SK-N-SH treated with all-trans-retinoic acid at 6 μM for 48 hours (cell line): ENCODE data around the gene NPAS3.
A peak's percentile ranks its signal among the peaks of the same experiment; 100 is the strongest.

ENCODE experiments used
- ATAC-seq: fragments of 200-7000 bp; cut with Tn5 transposase; 3 replicates; pipeline ENCODE4 v1.9.1; 2020; ENCODE audit warnings: mild to moderate bottlenecking, moderate library complexity
- ARNTL ChIP-seq: fragments of 450-650 bp; formaldehyde crosslinking; IDR thresholded peaks from 2 replicates; pipeline ENCODE4 v1.5.0; 2020; ENCODE audit warnings: low read depth, mild to moderate bottlenecking, moderate library complexity, borderline replicate concordance
- BACH2 ChIP-seq: fragments of 250-450 bp; sonication (Bioruptor Pico); IDR thresholded peaks from 2 replicates; pipeline ENCODE4 v1.9.0; 2021; ENCODE audit warnings: mild to moderate bottlenecking, borderline replicate concordance
- CSDC2 ChIP-seq: fragments of 250-450 bp; sonication (Bioruptor Pico); IDR thresholded peaks from 2 replicates; pipeline ENCODE4 v1.5.0; 2020; ENCODE audit warnings: mild to moderate bottlenecking, moderate library complexity
- ESRRG ChIP-seq: fragments of 250-450 bp; sonication (Bioruptor Pico); IDR thresholded peaks from 2 replicates; pipeline ENCODE4 v1.6.1; 2021; ENCODE audit warnings: mild to moderate bottlenecking
- GLIS3 ChIP-seq: fragments of 250-450 bp; sonication (Bioruptor Pico); IDR thresholded peaks from 2 replicates; pipeline ENCODE4 v1.5.0; 2020; ENCODE audit warnings: mild to moderate bottlenecking, moderate library complexity
- ISL1 ChIP-seq: fragments of 250-450 bp; sonication (Bioruptor Pico); IDR thresholded peaks from 2 replicates; pipeline ENCODE4 v2.1.2; 2022; ENCODE audit warnings: mild to moderate bottlenecking, moderate library complexity
- OSR1 ChIP-seq: fragments of 250-450 bp; sonication (Bioruptor Pico); IDR thresholded peaks from 2 replicates; pipeline ENCODE4 v1.8.0; 2022; ENCODE audit warnings: moderate library complexity, mild to moderate bottlenecking, inconsistent platforms
- PPARA ChIP-seq: fragments of 250-450 bp; sonication (Bioruptor Pico); IDR thresholded peaks from 2 replicates; pipeline ENCODE4 v1.5.0; 2020; ENCODE audit warnings: mild to moderate bottlenecking, borderline replicate concordance
- RARB ChIP-seq: fragments of 250-450 bp; sonication (Bioruptor Pico); IDR thresholded peaks from 2 replicates; pipeline ENCODE4 v1.8.0; 2021; ENCODE audit warnings: mild to moderate bottlenecking, moderate library complexity
- SNAI2 ChIP-seq: fragments of 250-450 bp; sonication (Bioruptor Pico); IDR thresholded peaks from 2 replicates; pipeline ENCODE4 v1.5.0; 2020; ENCODE audit warnings: mild to moderate bottlenecking, moderate library complexity
- TCF4 ChIP-seq: fragments of 250-450 bp; sonication (Bioruptor Pico); IDR thresholded peaks from 2 replicates; pipeline ENCODE4 v1.8.0; 2021; ENCODE audit warnings: mild to moderate bottlenecking, moderate library complexity, borderline replicate concordance
- TOX ChIP-seq: fragments of 250-450 bp; sonication (Bioruptor Pico); IDR thresholded peaks from 2 replicates; pipeline ENCODE4 v1.8.0; 2021; ENCODE audit warnings: mild to moderate bottlenecking, moderate library complexity, borderline replicate concordance
- ZFP3 ChIP-seq: fragments of 250-450 bp; sonication (Bioruptor Pico); IDR thresholded peaks from 2 replicates; pipeline ENCODE4 v1.5.0; 2020; ENCODE audit warnings: mild to moderate bottlenecking, moderate library complexity
- ZFP30 ChIP-seq: fragments of 450-650 bp; formaldehyde crosslinking; IDR thresholded peaks from 2 replicates; pipeline ENCODE4 v1.5.0; 2022; ENCODE audit warnings: mild to moderate bottlenecking, moderate library complexity
- ZNF565 ChIP-seq: fragments of 450-650 bp; formaldehyde crosslinking; conservative IDR thresholded peaks from 2 replicates; pipeline ENCODE4 v1.5.0; 2020; ENCODE audit warnings: low read depth, mild to moderate bottlenecking, moderate library complexity
- ZNF70 ChIP-seq: fragments of 450-650 bp; formaldehyde crosslinking; IDR thresholded peaks from 2 replicates; pipeline ENCODE4 v1.5.0; 2020; ENCODE audit warnings: mild to moderate bottlenecking, moderate library complexity
- ZNF8 ChIP-seq: fragments of 450-650 bp; formaldehyde crosslinking; IDR thresholded peaks from 2 replicates; pipeline ENCODE4 v1.5.0; 2020; ENCODE audit warnings: mild to moderate bottlenecking, moderate library complexity
- TF ChIP-seq, protein P1 (sequence below): fragments of 250-450 bp; sonication (Bioruptor Pico); IDR thresholded peaks from 2 replicates; pipeline ENCODE4 v1.5.0; 2020; ENCODE audit warnings: mild to moderate bottlenecking, moderate library complexity
- TF ChIP-seq, protein P2 (sequence below): fragments of 250-450 bp; sonication (Bioruptor Pico); IDR thresholded peaks from 2 replicates; pipeline ENCODE4 v1.8.0; 2021; ENCODE audit warnings: low read depth, mild to moderate bottlenecking, moderate library complexity, borderline replicate concordance
- TF ChIP-seq, protein P3 (sequence below): fragments of 250-450 bp; sonication (Bioruptor Pico); IDR thresholded peaks from 2 replicates; pipeline ENCODE4 v1.5.1; 2021; ENCODE audit warnings: mild to moderate bottlenecking, moderate library complexity
- TF ChIP-seq, protein P4 (sequence below): fragments of 250-450 bp; sonication (Bioruptor Pico); IDR thresholded peaks from 2 replicates; pipeline ENCODE4 v1.8.0; 2020; ENCODE audit warnings: mild to moderate bottlenecking, moderate library complexity, borderline replicate concordance

NPAS3 gene

DNA sequence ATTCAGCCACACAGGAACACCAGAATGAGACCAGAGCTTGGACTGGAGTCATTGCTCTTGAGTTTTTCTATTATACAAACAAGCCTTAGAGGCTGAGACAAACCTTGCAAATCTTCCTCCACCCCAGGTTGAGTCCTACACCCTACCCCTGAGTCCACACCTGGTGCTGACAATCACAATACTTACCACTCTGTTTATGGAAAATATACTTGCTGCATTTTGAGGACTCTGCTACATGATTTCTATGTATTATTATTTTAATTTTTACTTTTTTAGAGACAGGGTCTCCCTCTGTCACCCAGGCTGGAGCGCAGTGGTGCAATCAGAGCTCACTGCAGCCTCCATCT lies 910.7 kb downstream of the NPAS3 start:
- TF ChIP-seq TOX (CRISPR knock-in tag) (no peak), GLIS3 (CRISPR knock-in tag) (no peak), ZFP30 (CRISPR knock-in tag) (no peak), ZNF70 (CRISPR knock-in tag) (no peak), ESRRG (no peak), ZNF8 (CRISPR knock-in tag) (no peak), ZFP3 (CRISPR knock-in tag) (no peak), PPARA (CRISPR knock-in tag) (no peak)
- TF ChIP-seq, protein P1, sequence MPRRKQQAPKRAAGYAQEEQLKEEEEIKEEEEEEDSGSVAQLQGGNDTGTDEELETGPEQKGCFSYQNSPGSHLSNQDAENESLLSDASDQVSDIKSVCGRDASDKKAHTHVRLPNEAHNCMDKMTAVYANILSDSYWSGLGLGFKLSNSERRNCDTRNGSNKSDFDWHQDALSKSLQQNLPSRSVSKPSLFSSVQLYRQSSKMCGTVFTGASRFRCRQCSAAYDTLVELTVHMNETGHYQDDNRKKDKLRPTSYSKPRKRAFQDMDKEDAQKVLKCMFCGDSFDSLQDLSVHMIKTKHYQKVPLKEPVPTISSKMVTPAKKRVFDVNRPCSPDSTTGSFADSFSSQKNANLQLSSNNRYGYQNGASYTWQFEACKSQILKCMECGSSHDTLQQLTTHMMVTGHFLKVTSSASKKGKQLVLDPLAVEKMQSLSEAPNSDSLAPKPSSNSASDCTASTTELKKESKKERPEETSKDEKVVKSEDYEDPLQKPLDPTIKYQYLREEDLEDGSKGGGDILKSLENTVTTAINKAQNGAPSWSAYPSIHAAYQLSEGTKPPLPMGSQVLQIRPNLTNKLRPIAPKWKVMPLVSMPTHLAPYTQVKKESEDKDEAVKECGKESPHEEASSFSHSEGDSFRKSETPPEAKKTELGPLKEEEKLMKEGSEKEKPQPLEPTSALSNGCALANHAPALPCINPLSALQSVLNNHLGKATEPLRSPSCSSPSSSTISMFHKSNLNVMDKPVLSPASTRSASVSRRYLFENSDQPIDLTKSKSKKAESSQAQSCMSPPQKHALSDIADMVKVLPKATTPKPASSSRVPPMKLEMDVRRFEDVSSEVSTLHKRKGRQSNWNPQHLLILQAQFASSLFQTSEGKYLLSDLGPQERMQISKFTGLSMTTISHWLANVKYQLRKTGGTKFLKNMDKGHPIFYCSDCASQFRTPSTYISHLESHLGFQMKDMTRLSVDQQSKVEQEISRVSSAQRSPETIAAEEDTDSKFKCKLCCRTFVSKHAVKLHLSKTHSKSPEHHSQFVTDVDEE (CRISPR knock-in tag) = no peak
- ATAC-seq = peak; percentile 17; the same call in 2 of the 3 replicates

DNA sequence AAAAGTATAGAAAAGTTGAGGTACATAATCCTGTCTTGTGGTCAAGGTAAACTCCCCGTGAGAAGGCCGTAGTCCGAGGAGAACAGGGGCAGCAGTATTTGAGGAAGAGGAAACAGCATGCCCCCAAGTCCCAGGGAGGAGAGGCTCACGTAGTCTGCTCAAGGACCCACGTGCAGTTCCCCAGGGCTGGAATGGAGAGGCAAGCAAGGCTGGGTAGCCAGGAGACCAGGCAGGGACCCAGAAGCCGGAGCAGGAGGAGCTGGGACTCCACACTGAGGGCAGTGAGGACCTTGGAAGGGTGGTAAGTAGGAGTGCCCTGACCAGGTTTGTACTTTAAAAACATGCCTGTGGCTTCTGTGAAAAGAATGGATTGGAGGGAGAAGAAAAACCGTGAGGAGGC lies 912.1 kb downstream of the NPAS3 start:
- TF ChIP-seq, protein P2, sequence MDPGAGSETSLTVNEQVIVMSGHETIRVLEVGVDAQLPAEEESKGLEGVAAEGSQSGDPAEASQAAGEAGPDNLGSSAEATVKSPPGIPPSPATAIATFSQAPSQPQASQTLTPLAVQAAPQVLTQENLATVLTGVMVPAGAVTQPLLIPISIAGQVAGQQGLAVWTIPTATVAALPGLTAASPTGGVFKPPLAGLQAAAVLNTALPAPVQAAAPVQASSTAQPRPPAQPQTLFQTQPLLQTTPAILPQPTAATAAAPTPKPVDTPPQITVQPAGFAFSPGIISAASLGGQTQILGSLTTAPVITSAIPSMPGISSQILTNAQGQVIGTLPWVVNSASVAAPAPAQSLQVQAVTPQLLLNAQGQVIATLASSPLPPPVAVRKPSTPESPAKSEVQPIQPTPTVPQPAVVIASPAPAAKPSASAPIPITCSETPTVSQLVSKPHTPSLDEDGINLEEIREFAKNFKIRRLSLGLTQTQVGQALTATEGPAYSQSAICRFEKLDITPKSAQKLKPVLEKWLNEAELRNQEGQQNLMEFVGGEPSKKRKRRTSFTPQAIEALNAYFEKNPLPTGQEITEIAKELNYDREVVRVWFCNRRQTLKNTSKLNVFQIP = no peak
- TF ChIP-seq, protein P3, sequence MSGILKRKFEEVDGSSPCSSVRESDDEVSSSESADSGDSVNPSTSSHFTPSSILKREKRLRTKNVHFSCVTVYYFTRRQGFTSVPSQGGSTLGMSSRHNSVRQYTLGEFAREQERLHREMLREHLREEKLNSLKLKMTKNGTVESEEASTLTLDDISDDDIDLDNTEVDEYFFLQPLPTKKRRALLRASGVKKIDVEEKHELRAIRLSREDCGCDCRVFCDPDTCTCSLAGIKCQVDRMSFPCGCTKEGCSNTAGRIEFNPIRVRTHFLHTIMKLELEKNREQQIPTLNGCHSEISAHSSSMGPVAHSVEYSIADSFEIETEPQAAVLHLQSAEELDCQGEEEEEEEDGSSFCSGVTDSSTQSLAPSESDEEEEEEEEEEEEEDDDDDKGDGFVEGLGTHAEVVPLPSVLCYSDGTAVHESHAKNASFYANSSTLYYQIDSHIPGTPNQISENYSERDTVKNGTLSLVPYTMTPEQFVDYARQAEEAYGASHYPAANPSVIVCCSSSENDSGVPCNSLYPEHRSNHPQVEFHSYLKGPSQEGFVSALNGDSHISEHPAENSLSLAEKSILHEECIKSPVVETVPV = no peak
- no peak for TF ChIP-seq ESRRG
- TF ChIP-seq ZFP3 (CRISPR knock-in tag) = no peak
- TF ChIP-seq BACH2 = no peak
- TF ChIP-seq TOX (CRISPR knock-in tag) = no peak
- TF ChIP-seq TCF4 (CRISPR knock-in tag) = no peak
- no peak for TF ChIP-seq ZNF8 (CRISPR knock-in tag)
- no peak for TF ChIP-seq ARNTL (CRISPR knock-in tag)
- TF ChIP-seq, all 23 proteins: peak for 0
- no peak for ATAC-seq

DNA sequence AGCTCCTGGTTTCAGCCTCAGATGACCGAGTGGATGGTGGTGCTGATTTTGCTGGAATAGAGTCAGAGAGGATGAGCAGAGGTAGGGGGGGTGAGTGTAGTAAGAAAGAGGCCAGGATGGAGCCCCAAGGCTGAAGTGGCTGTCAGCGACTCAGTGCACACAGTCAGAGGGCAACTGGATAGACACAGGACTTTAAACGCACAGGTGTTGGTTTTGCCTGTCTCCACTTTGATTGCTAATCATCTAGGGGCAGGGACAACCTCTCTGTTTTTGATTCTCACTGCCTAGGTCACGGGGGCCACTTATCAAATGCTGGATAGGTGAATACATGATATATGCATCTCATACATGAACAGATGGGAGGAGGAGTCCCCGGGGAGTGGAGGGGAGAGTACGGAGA lies 912.7 kb downstream of the NPAS3 start:
- no peak for ATAC-seq

DNA sequence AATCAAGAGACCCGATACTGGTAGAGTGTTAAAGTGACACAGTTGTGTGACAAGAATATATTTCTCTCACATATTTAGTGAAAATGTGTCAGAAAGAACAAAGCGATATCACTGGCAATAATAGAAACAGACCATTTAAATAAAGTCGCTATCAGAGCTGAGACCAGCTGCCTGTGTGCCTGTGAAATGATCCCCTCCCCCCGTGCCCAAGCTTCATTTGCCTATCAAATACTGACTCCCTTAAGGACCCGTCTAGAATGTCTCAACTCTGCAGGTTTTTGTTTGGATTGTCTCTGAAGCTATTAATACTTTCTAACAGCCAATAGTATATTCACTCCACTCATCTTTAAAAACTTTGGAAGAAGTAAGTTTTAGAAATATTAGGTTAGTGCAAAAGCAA lies 913.3 kb downstream of the NPAS3 start:
- no peak for ATAC-seq
- TF ChIP-seq CSDC2 (CRISPR knock-in tag) = no peak
- TF ChIP-seq, protein P4, sequence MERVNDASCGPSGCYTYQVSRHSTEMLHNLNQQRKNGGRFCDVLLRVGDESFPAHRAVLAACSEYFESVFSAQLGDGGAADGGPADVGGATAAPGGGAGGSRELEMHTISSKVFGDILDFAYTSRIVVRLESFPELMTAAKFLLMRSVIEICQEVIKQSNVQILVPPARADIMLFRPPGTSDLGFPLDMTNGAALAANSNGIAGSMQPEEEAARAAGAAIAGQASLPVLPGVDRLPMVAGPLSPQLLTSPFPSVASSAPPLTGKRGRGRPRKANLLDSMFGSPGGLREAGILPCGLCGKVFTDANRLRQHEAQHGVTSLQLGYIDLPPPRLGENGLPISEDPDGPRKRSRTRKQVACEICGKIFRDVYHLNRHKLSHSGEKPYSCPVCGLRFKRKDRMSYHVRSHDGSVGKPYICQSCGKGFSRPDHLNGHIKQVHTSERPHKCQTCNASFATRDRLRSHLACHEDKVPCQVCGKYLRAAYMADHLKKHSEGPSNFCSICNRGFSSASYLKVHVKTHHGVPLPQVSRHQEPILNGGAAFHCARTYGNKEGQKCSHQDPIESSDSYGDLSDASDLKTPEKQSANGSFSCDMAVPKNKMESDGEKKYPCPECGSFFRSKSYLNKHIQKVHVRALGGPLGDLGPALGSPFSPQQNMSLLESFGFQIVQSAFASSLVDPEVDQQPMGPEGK (CRISPR knock-in tag) = no peak
- TF ChIP-seq, protein P1 (CRISPR knock-in tag) = no peak
- TF ChIP-seq ZNF8 (CRISPR knock-in tag) = no peak
- TF ChIP-seq RARB (CRISPR knock-in tag) = no peak
- TF ChIP-seq OSR1 (CRISPR knock-in tag) = no peak
- no peak for TF ChIP-seq ZNF70 (CRISPR knock-in tag)
- TF ChIP-seq ARNTL (CRISPR knock-in tag) = no peak
- no peak for TF ChIP-seq TCF4 (CRISPR knock-in tag)
- no peak for TF ChIP-seq GLIS3 (CRISPR knock-in tag)
- TF ChIP-seq ESRRG = no peak
- no peak for TF ChIP-seq SNAI2
- no peak for TF ChIP-seq TOX (CRISPR knock-in tag)
- TF ChIP-seq ZFP30 (CRISPR knock-in tag) = no peak
- no peak for TF ChIP-seq ZFP3 (CRISPR knock-in tag)
- TF ChIP-seq ZNF565 = no peak
- TF ChIP-seq ISL1 (CRISPR knock-in tag) = no peak

More for the DNA sequence above, 912.7 kb downstream of the NPAS3 start:
- TF ChIP-seq, protein P2 = no peak
- no peak for TF ChIP-seq PPARA (CRISPR knock-in tag)
- no peak for TF ChIP-seq ZFP3 (CRISPR knock-in tag)
- TF ChIP-seq ISL1 (CRISPR knock-in tag) = no peak
- no peak for TF ChIP-seq CSDC2 (CRISPR knock-in tag)
